GM12892 (cell line): ENCODE results near the gene OXNAD1.

Experiments used
- POLR2A ChIP-seq: IDR thresholded peaks from 2 replicates; pipeline ENCODE4 v1.6.1; 2011; ENCODE audit warnings: low read depth, low read length, control low read depth
- POLR2AphosphoS5 ChIP-seq: IDR thresholded peaks from 2 replicates; pipeline ENCODE4 v1.6.1; 2011; ENCODE audit warnings: low read depth, low read length, control low read depth
- TAF1 ChIP-seq: IDR thresholded peaks from 2 replicates; pipeline ENCODE4 v1.6.1; 2011; ENCODE audit warnings: low read depth, mild to moderate bottlenecking, control low read depth, low read length, borderline replicate concordance

DNA sequence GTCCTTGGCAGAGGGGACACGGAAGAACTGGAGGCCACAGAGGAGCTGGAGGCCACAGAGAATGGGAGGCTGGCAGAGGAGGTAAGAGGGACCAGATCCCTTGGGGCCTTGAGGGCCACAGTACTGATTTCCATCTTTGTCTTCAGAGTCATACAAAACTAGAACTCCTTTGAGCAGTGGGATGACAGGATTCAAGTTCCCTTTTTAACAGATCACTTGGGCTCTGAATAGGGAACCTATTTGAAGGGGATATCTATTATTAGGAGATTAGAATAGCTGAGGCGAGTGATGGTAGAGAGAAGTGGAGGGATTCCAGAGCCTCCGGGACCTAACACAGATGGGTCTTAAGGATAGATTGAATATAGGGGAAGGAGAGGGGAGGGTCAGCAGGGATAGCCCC is 55.7 kb downstream of the OXNAD1 start:
- TF ChIP-seq POLR2A, result no peak
- no peak for TF ChIP-seq POLR2AphosphoS5
- no peak for TF ChIP-seq TAF1
